NCI-H2029 (cell line): ENCODE measurements around the gene SLC39A6.
"Not testable (repeated sequence)": the region's sequence is repeated elsewhere in the genome, so short reads cannot be mapped to it uniquely, and the experiment has no call there.

Experiments
- DNase-seq: peaks from one replicate; lab custom pipeline; 2025; lab: John Stamatoyannopoulos, UW

Gene SLC39A6

GRCh38 chr18:36096955-36097354 lies 32.2 kb downstream of the SLC39A6 start:
- DNase-seq: no peak

- peak; percentile 30 for DNase-seq
Observed at GRCh38 chr18:36095936-36096519, 33.1 kb downstream of the SLC39A6 start.

- no peak for DNase-seq
Observed at GRCh38 chr18:36094431-36094830, 34.7 kb downstream of the SLC39A6 start.

DNA sequence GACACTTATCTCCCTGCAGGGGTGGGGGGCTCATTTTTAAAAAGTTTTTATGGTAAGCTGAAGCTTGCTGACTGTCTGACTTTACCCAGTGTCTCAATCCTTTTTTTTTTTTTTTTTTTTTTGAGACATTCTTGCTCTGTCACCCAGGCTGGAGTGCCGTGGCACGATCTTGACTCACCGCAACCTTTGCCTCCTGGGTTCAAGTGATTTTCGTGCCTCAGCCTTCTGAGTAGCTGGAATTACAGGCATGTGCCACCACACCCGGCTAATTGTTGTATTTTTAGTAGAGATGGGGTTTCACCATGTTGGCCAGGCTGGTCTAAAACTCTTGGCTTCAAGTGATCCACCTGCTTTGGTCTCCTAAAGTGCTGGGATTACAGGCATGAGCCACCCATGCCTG lies 37.0 kb downstream of the SLC39A6 start:
- not testable (repeated sequence) for DNase-seq

DNA sequence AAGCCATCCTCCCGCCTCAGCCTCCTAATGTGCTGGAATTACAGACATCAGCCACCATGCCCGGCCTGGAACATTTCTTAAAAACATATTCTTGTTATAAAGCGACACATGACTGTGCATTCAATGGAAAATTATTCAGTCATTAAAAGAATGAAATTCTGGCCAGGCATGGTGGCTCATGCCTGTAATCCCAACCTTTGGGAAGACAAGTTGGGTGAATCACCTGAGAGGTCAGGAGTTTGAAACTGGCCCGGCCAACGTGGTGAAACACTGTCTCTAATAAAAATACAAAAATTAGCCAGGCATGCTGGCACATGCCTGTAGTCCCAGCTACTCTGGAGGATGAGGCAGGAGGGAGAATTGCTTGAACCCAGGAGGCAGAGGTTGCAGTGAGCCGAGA lies 40.1 kb downstream of the SLC39A6 start:
- no peak for DNase-seq

GRCh38 chr18:36088256-36088655 lies 40.9 kb downstream of the SLC39A6 start:
- DNase-seq: no peak

GRCh38 chr18:36086186-36086585 lies 43.0 kb downstream of the SLC39A6 start:
- DNase-seq: no peak

DNA sequence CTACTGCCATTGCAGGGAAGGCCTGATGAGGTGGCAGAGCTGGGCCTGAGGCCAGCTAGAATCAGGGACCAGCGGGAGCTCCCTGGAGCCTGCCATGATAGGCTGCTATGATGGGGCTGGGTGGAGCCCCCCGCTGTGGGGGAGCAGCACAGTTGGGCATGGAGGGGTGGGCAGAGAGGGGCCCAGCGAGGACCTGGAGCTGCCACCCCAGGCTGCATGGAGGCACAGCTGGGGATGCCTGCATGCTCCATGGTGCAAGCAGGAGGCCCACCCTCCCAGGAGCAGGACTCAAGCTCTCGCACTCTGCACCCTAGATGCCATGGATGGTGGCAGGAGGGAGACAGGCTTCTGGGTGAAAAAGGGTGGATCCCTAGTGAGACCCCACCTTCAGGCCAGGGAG lies 43.9 kb downstream of the SLC39A6 start:
- no peak for DNase-seq

- no peak for DNase-seq
Observed at GRCh38 chr18:36083729-36084128, 45.4 kb downstream of the SLC39A6 start.

DNA sequence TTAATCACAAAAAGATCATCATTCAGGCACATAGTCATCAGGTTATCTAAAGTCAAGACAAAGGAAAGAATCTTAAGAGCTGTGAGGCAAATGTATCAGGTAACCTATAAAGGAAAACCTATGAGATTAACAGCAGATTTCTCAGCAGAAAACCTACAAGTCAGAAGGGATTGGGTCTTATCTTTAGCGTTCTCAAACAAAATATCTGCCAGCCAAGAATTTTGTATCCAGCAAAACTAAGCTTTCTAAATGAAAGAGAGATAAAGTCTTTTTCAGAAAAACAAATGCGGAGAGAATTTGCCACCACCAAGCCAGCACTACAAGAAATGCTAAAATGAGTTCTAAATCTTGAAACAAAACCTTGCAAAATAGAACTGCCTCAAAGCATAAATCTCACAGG lies 48.0 kb downstream of the SLC39A6 start:
- DNase-seq: not testable (repeated sequence)

DNA sequence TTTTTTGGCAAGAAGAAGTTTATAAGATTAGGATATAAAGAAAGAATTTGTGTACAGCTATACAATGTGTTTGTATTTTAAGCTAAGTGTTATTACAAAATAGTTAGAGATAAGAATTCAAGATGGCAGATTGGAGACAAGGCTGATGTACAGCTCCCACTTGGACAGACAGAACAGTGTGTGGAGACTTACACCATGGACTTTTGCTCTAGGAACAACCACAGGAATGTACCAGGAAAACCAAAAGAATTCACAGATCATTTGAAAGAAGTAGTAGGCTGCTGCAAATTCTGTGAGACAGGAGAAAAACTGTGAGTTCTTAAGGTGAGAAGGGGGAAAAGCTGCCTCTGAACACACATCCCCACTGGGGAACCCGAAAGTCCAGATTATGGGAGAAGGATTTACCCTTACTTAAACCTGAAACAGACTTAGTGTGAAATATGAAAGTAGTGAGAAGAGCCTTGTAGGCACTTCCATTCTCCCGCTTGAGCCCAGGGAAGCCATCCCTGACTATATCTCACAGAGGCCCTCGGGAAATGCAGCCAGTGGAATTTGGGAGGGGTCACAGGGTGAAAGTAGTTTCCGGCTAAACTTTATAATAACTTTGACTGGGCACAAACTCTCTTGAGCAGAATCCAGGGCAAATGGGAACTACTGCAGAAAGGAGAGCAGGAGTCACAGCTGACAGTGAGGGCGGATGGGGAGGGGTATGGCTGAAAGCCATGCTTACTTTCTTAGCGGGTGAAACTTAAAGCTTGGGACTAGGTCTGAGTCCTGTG lies 50.2 kb downstream of the SLC39A6 start:
- no peak for DNase-seq

GRCh38 chr18:36077764-36078163 lies 51.4 kb downstream of the SLC39A6 start:
- DNase-seq: not testable (repeated sequence)

GRCh38 chr18:36075862-36076587 lies 53.1 kb downstream of the SLC39A6 start:
- DNase-seq: peak; percentile 8

DNA sequence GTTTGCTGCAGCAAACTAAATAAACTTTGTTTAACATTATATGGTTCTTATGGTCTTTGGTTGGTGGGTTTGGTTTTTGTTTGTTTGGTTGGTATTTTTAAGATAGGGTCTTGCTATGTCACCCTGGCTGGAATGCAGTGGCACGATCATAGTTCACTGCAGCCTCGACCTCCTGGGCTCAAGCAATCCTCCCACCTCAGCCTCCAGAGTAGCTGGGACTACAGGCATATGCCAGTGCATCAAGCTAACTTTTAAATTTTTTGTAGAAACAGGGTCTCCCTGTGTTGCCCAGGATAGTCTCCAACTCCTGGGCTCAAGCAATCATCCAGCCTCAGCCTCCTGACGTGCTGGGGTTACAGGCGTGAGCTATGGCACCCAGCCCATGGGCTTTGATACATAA lies 54.7 kb downstream of the SLC39A6 start:
- no peak for DNase-seq

GRCh38 chr18:36073676-36074075 lies 55.5 kb downstream of the SLC39A6 start:
- DNase-seq: no peak

DNA sequence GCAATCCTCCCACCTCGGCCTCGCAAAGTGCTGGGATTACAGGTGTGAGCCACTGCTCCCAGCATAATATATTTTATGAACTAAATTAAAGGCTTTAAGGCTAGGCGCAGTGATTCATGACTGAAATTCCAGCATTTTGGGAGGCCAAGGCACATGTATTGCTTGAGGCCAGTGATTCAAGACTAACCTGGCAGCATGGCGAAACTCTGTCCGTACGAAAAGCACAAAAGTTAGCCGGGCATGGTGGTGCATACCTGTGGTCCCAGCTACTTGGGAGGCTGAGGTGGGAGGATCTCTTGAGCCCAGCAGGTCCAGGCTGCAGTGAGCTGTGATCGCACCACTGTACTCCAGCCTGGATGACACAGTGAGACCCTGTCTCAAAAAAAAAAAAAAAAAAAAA lies 56.7 kb downstream of the SLC39A6 start:
- not testable (repeated sequence) for DNase-seq

- DNase-seq: peak; percentile 85
Observed at GRCh38 chr18:36067055-36067957, 61.8 kb downstream of the SLC39A6 start, which contains the start of gene RPRD1A. Gene RPRD1A (minus strand): TSS chr18:36067559. CDS start chr18:36067404, 155 bp downstream.

- DNase-seq: no peak
Observed at GRCh38 chr18:36066686-36067054, 62.5 kb downstream of the SLC39A6 start.

DNA sequence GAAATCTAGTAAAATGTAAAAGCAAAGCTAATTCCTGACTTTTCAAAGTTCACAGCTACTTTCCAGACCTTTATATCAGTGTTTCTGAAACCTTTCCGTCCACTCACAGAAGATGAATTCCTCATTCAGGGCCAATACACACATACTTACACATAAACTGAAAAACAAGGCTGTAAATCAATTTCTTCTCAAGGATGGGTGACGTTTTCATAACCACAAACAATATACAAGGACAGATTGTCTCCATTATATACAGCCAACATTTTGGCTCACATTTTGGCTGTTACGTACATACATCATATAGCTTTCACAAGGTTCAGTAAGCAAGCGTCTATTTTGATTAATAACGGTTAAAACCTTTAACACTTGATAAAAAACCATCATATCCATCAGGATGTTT lies 63.1 kb downstream of the SLC39A6 start:
- no peak for DNase-seq

DNA sequence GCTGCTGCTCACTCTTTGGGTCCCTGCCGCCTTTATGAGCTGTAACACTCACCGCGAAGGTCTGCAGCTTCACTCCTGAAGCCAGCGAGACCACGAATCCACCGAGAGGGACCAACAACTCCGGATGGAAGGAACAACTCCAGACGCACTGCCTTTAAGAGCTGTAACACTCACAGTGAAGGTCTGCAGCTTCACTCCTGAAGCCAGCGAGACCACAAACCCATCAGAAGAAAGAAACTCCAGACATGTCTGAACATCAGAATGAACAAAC lies 64.4 kb downstream of the SLC39A6 start:
- not testable (repeated sequence) for DNase-seq

GRCh38 chr18:36064027-36064808 lies 64.9 kb downstream of the SLC39A6 start:
- DNase-seq: no peak
